ENCODE measurements around the gene CHERP.

CHERP gene

GRCh38 chr19:16542910-16543472, 754 bp upstream of the CHERP start:
- DNase-seq: peak; percentile 9 to 21

GRCh38 chr19:16541526-16542044, 652 bp downstream of the CHERP start:
- peak; percentile 3 to 14 for DNase-seq

GRCh38 chr19:16540948-16541347, 1.3 kb downstream of the CHERP start:
- no peak for DNase-seq

- no peak for DNase-seq
Observed at GRCh38 chr19:16537111-16537510, 5.1 kb downstream of the CHERP start.

- DNase-seq: no peak
Observed at GRCh38 chr19:16536130-16536529, 6.1 kb downstream of the CHERP start.

- DNase-seq: no peak
Observed at GRCh38 chr19:16535381-16535780, 6.9 kb downstream of the CHERP start.

GRCh38 chr19:16532440-16533234, 9.6 kb downstream of the CHERP start:
- DNase-seq: no peak

- DNase-seq: no peak
Observed at GRCh38 chr19:16531380-16531669, 10.9 kb downstream of the CHERP start.

GRCh38 chr19:16530540-16531379, 11.5 kb downstream of the CHERP start:
- no peak for DNase-seq

GRCh38 chr19:16529466-16530144, 12.6 kb downstream of the CHERP start:
- DNase-seq: no peak

GRCh38 chr19:16527971-16528521, 14.2 kb downstream of the CHERP start:
- DNase-seq: peak; percentile 13 to 22

GRCh38 chr19:16527334-16527935, 14.8 kb downstream of the CHERP start:
- DNase-seq: no peak

- no peak for DNase-seq
Observed at GRCh38 chr19:16525751-16526481, 16.3 kb downstream of the CHERP start.

GRCh38 chr19:16524991-16525734, 17.1 kb downstream of the CHERP start:
- no peak for DNase-seq

- DNase-seq: no peak
Observed at GRCh38 chr19:16522559-16523377, 19.5 kb downstream of the CHERP start.

GRCh38 chr19:16521715-16522289, 20.4 kb downstream of the CHERP start:
- no peak for DNase-seq

GRCh38 chr19:16520986-16521624, 21.1 kb downstream of the CHERP start:
- DNase-seq: no peak

GRCh38 chr19:16520074-16520973, 21.9 kb downstream of the CHERP start:
- no peak for DNase-seq

All from inflammatory macrophage (primary cell).